ENCODE data around the gene LMO7.

Gene LMO7

GRCh38 chr13:75635828-75636435, at the start of gene LMO7:
Gene LMO7 (plus strand): TSS chr13:75636330. CDS start chr13:75636658, 328 bp downstream.
- H3K4me3 ChIP-seq: peak within 1 kb of the TSS; percentile 81
- H3K27ac ChIP-seq: peak within 1 kb of the TSS; percentile 78 to 86
- peak; percentile 81 for DNase-seq (ENCODE audit: low spot score)
- TF ChIP-seq, protein P1, sequence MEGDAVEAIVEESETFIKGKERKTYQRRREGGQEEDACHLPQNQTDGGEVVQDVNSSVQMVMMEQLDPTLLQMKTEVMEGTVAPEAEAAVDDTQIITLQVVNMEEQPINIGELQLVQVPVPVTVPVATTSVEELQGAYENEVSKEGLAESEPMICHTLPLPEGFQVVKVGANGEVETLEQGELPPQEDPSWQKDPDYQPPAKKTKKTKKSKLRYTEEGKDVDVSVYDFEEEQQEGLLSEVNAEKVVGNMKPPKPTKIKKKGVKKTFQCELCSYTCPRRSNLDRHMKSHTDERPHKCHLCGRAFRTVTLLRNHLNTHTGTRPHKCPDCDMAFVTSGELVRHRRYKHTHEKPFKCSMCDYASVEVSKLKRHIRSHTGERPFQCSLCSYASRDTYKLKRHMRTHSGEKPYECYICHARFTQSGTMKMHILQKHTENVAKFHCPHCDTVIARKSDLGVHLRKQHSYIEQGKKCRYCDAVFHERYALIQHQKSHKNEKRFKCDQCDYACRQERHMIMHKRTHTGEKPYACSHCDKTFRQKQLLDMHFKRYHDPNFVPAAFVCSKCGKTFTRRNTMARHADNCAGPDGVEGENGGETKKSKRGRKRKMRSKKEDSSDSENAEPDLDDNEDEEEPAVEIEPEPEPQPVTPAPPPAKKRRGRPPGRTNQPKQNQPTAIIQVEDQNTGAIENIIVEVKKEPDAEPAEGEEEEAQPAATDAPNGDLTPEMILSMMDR (IDR thresholded peaks at IDR 0.05): no peak

DNA sequence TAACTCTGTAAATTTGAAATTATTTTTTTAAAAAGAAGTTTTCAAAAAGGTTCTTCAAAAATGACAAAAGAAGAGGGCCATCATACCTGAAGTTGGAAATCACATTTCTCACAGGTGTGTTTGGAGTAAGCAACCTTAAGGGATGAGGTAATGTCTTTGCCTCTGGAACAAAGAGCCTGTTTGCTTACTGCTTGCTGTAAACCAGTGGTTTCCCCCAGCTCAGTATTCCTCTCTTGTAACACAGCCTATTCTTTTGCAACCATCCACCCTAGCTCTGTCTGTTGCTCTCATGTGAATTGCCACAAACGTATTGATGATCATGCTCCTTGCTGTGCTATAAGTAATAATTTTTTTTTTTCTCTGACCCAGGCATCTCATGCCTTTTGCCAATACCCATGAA, 48.5 kb upstream of the LMO7 start:
- Histone ChIP-seq H3K4me3 (no peak overlapping the region), H3K27ac (no peak overlapping the region)
- TF ChIP-seq, protein P1 (IDR thresholded peaks at IDR 0.05): no peak
- DNase-seq (ENCODE audit: low spot score): no peak

DNA sequence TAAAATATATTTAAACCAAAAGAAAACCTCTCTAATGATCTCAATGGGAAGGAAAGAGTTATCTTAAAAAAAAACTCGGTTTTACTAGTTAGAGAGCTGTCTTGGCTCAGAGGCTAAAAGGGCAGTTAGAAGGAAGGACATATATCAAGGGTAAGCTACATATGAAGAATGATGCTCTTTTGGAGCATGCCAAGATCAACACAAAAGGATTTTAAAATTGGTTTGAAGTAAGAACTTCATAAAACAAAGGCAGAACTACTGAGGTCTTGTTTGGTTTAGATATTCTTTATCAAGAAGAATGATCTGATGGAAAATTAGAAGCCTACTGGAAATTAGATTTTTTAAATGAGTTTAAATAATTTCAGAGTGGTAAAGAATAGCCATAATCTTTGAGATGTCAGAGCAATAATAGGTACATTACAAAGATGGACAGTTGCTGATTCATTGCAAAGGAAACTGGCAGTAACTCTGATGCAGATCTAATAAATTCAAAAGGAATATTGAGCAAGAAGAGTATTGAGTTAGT, 39.4 kb upstream of the LMO7 start:
- TF ChIP-seq, protein P1 (IDR thresholded peaks at IDR 0.05): no peak
- no peak for DNase-seq (ENCODE audit: low spot score)
- Histone ChIP-seq H3K4me3 (no peak overlapping the region), H3K27ac (no peak overlapping the region)

DNA sequence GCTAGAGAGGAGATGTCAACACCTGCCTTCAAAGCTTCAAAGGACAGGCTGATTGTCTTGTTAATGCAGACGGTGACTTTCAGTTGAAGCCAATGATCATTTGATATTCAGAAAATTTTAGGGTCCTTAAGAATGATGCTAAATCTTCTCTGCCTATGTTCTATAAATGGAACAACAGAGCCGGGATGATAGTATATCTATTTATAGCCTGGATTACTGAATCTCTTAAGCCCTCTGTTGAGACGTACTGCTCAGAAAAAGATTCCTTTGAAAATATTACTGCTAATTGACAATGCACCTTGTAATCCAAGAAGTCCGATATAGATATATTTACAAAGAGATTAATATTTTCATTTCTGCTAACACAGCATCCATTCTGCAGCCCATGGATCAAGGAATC, 35.8 kb upstream of the LMO7 start:
- no peak for DNase-seq (ENCODE audit: low spot score)
- TF ChIP-seq, protein P1 (IDR thresholded peaks at IDR 0.05): no peak
- H3K27ac ChIP-seq: no peak overlapping the region

DNA sequence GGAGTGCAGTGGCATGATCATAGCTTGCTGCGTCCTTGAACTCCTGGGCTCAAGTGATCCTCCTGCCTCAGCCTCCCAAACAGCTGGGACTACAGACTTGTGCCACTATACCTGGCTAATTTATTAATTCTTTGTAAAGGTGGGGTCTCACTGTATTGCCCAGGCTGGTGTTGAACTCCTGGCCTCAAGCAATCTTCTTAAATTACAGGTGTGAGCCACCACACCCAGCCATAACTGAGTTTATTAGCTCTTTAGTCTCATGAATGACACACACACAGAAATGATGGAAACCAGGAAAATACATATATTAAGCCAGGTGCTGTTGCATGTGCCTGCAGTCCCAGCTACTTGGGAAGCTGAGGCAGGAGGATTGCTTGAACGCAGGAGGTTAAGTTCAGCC, 33.1 kb upstream of the LMO7 start:
- Histone ChIP-seq H3K4me3 (no peak overlapping the region), H3K27ac (no peak overlapping the region)
- TF ChIP-seq, protein P1 (IDR thresholded peaks at IDR 0.05): no peak
- DNase-seq (ENCODE audit: low spot score): no peak

More for the DNA sequence above, 35.8 kb upstream of the LMO7 start:
- H3K4me3 ChIP-seq: no peak overlapping the region

- no peak for DNase-seq (ENCODE audit: low spot score)
- Histone ChIP-seq H3K4me3 (no peak overlapping the region), H3K27ac (no peak overlapping the region)
- TF ChIP-seq, protein P1 (IDR thresholded peaks at IDR 0.05): no peak
Measured at GRCh38 chr13:75607447-75607846, 28.7 kb upstream of the LMO7 start.

- DNase-seq (ENCODE audit: low spot score): no peak
- no peak overlapping the region for H3K27ac ChIP-seq
- TF ChIP-seq, protein P1 (IDR thresholded peaks at IDR 0.05): no peak
- H3K4me3 ChIP-seq: no peak overlapping the region
Measured at GRCh38 chr13:75610466-75610865, 25.7 kb upstream of the LMO7 start.

Measured in coronary artery (tissue), 2 donors.